GM04503 (cell line): ENCODE measurements around the gene PDE5A.
A peak's percentile ranks its signal among the peaks of the same experiment; 100 is the strongest.
"Not testable (repeated sequence)": the region's sequence is repeated elsewhere in the genome, so short reads cannot be mapped to it uniquely, and the experiment has no call there.

Experiments
- DNase-seq: peaks from one replicate; pipeline ENCODE4 v3.0.0-alpha.2; 2012; ENCODE audit warnings: low read depth

Gene PDE5A

DNA sequence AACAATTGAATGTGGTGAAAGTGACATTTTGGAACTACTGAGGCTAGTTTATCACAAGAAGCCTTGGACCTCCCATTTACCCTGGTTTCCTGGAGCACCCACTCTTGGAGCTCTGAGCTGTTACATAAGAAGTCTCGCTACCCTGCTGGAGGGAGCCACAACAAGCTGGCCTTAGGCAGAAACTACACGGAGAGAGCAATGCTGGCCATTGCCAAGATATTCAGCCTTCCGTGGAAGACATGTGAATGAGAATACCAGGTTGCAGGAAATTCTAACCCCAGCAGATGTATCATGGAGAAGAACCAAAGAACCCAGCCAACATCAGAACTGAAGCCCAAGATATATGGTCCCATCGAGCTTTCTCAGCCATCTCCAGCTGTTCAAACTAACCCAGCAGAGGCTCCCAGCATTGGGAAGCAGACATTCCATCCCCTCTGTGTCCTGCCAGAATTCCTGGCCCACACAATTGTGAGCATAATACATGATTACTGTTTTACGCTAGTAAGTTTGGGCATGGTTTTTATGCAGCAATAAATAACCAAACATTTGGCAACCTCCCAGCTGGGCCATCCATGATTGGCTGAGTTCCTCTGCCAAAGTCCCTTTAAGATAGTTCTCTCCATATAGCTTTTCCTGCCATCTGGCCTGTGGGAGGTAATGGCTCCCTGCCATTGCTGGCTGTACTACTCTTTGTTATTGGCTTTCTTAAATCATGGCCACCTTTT lies 17.9 kb upstream of the PDE5A start:
- DNase-seq, result peak; percentile 50

DNA sequence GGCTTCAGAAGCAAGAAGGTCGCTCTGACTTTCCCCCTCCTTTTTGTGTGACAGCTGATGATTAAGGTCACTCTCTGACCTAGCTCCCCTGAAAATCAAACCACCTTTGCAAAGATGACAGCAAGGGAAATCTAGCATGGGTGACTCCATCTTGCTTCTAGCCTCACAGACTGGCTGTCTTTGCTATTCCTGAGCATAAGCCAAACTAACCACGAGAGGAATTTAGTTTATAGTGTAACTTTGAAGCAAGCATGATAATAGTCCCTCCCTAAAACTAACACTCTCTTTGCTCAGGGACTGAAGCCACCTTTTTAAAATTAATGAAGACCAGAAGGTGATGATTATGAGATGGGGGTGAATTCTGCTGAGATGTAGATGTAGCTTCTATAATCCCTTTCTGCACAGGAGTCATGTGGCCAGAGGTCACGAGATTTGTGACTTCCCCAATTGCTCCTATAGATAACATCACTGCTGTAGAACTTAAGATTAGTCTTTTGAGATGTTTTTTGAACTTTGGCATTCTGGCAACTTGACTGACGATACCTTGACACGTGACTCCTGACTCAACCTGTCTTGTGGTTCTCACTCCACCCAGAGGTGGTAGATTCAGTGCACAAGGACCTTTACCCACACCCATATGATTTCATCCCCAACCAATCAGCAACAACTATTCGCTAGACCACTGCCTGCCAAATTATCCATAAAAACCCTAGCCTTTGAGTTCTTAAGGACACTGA lies 14.9 kb upstream of the PDE5A start:
- DNase-seq, result no peak

DNA sequence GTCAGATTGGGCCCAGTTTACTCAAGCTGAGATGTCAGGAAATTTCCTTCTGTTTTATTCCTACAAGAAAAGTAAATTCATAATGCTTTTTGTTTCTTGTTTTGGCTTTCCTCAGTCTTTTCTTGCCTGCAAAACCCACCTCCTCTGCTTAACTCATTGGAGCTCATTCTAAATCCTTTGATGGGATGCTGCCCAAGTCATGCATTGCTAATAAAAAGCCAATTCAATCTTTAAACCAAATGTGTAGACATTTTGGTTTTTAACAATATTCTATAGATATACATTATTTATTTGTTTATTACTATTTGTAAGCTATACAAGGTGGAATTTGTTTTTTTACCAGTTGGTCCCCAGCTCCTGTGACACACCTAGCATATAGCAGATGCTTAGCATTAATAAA lies 13.2 kb upstream of the PDE5A start:
- no peak for DNase-seq

DNA sequence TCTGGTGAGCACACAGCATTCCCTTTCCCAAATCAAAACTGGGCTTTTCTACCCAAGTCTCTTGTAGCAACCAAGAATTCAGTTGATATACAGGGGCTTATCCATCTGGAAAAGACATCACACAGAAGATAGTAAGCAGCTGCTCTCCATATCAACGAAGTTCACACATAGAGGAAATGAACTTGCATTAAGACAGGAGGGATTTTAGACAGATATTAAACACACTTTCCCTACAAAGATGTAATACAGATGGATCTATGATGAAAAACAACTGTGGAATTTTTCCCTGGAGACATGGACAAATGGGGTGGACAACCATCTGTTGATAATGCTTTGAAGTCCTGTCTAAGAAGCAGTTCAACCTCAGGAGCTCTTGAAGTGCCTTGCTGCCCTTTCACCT lies 9.8 kb upstream of the PDE5A start:
- no peak for DNase-seq

DNA sequence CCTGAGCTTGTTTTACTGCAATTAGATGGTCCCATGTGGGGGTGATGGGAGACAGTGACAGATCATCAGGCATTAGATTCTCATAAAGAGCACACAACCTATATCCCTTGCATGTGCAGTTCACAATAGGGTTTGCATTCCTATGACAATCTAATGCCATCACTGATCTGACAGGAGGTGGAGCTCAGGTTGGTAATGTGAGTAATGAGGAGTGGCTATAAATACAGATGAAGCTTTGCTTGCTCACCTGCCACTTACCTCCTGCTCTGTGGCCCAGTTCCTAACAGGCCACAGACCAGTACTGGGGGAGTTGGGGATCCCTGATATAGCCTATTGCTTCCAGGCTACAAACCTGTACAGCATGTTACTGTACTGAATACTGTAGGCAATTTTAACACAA lies 8.2 kb upstream of the PDE5A start:
- DNase-seq, result not testable (repeated sequence)

DNA sequence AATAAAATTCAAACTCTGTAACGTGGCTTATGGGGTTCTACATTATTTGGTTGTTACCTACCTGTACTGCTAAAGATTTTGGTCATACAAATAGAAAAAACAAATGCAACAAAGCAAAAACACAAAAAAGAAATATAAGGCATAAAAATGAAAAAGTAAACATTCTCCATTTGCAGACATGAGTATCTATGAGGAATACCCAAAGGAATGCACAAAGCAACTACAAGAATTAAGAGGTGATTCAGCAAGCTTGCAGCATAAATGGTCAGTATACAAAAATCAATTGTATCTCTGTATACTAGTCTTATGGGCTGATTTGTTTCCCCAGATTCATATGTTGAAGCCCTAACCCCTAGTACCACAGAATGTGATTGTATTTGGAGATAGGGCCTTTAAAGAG lies 3.6 kb upstream of the PDE5A start:
- DNase-seq, result no peak

DNA sequence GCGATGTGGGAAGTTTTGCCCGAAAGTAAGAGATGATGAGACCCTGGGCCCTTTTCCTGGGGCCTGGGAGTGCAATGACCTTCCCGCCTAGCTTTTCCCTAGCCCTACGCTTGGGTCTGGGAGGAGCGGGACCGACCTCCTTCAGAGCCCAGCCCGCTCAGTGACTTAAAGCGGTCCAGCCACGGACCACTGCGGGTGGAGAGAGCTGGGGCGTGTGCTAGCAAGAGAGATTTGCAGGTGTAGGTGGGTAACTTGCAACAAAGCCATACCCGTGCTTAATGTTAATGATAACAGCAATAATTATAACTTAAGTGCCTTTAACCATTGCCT lies 503 bp upstream of the PDE5A start:
- DNase-seq, result no peak

DNA sequence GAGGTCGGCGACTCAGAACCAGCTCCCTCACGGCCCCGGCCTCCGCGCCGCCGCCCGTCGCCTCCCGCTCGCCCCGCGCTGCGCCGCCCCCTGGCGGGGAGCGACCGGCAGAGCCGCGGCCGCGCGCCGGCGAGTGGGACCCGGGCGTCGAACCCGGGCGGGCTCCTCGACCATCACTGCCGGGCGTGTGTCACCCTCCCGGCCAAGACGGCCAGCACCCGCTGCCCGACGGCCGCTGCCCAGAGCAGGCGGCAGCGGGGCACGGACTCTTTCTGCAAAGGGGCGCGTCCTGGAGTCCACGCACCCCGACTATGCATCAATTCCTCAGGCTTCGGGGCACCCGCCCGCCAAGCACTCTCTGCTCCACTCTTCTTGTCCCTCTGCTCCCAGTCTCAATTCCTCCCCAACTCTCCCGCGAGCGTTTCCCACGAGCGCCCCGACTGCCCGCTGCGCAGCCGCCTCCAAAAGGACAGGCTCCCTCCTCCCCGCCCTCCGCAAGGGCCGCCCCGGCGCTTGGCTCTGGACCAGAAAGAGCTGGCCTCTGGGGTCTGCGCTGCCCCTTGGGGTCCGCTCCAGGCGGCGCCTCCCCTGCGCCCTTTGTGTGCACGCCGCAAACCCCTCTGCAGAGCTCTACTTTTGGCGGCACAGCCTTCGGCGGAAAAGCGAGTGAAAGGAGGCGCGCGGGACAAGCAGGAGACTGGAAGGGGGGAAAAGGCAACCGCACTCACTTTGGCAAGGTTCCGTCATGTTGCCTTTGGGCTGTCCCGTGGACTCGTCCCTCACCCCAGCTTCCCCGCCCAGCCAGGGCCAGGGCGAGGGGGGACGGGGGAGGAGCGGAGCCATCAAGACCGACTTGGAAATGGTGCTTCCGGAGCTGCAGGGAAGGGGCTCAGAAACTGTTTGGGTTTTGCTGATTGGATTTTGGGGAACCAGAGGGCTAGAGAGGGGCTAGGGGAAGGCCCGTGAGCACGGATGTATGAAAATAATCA lies 1.0 kb downstream of the PDE5A start:
- no peak for DNase-seq

DNA sequence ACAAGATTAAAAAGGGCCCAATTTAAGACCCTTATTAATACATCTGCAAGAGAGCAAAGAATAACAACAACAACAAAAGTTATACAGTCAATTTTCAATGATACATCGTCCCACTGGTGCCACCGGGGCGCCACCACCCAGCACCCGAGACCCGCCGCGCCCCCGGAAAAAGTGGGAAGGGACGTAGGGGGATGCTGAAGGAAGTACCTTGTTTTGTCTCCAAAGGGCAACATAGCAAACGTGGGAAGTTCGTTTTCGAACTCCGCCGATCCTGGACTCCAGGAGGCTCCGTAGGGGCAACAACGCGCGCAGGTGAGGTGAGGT lies 1.7 kb downstream of the PDE5A start:
- no peak for DNase-seq

DNA sequence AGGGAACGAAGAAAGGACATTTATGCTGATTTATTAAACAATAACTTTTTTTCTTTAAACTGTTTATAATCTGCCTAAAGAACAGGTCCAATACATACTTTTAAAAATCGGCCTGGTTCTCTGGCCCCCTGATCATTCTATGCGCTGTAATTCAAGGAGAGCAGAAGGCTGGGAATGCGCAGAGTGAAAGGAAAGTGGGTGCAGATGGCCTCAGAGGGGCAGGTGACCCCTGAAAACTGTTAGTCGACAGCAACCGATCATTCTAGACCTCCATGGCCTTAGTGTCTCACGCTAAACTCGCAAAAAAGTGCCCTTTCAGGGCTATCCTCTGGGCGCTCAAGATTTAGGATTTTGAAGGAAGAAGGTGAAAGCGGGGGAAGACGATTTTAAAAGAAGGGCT lies 2.2 kb downstream of the PDE5A start:
- DNase-seq, result no peak

DNA sequence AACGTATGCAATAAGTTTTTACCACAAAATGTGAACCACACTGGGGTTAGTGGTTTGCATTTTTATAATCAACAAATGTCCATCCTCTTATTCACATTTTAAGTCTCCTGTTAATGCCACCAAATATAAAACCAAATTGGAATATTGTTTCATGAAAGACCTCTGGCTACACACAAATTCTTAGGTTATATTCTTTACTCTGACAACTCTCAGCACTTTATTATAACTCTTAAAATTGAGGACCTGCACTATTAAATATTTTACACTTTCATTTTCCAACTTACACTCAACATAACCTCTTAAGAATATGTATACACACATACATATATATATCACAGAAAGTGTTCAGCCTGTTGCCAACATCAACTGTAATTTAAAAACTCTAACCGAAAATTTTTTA lies 2.8 kb downstream of the PDE5A start:
- no peak for DNase-seq

DNA sequence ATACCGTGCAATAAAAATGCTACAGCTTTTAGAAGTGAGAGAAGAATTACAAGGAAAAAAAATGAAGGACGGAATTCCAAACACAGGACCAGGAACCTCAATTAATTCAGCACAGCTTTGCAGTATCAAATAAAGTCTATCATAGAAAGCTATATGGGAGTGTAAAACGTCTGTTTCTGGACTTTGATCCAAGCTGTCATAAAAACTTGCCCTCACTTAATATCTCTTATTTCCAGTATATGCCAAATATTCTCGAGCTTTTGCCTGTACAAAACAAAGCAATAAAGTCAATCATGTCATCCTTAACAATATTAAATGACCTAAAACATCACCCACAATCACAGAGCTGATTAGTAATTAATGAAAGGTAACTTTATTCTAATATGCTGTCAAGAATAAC lies 4.2 kb downstream of the PDE5A start:
- no peak for DNase-seq

DNA sequence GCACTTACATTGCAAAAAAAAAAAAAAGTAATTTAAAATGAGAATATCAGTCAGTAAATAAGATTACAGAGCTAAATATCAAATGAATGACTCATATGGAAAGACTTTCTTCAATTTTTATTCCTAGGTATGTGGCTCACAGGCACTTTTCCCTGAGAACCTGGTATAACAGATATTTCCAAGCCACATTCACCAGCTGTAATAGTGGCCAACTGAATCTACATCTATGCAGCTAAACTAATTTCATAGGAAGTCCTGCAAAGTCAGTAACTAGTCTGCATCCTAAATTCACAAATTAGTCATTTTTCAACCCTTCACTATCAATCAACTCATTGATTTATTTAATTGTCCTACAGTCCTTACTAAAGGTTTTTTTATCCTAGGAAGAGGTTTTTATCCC lies 5.6 kb downstream of the PDE5A start:
- DNase-seq, result no peak

DNA sequence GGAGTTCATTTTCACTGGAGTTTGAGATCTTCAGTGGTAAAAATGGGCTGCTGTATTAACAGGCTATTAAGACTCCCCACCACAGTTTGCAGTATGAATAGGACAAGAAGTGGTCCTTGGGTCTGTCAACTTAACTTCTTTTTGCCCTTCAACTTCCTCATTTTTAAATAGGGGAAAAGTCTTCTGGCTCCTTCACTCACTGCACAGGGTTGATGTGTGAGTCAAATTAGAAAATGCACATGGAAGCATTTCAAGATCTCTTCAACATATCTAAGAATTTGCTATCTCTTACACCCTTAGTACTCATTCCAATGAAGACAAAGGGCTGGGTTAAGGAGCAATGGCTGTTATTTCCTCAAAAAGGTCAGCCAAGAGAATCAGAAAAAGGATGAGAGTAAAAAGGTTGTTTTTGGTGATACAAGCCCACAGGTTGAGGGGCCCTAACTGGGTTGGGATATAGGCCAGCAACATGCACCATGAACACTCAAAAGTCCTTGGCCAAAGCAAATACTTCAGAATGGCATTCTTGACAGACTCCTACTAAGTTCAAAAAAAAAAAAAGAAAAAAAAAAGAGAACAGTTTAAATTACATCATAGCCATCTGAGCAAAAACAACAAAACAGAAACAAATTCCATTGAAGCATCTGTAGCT lies 13.4 kb downstream of the PDE5A start:
- DNase-seq, result no peak

DNA sequence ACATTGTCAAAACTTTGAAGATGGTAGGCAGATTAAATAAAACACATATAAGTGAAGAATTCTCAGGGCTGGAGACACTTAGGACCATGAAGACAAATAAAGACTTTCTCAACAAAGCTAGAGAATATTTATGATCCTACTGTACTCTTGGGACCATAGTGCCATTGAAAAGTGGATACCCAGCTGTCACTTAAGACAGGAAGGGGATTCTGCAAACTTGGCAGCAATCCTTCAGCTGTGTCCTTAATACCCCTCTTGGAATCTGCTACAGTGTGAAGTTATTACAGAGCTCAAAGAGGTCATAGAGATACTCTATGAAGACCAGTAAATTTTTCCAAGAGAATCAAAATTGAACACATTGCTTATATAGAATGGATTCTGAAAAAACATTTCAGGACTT lies 24.3 kb downstream of the PDE5A start:
- DNase-seq, result no peak

DNA sequence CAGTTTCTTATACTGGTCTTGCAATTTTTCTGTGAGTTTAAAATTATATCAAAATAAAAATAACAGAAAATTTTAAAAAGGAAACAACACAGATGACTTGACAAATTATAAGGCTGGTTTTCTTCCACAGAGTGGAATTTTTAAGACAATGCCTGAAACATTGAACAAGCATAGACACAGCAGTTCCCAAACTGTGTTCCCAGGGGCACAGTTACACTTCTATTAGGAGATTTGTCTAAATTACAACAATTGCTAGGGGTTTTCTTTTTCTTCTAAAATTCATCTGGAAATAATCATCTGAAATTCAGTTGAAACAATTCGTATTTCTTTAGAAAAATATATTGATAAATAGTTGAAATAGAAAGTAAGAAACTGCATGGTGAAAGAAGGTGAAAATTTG lies 26.2 kb downstream of the PDE5A start:
- no peak for DNase-seq

DNA sequence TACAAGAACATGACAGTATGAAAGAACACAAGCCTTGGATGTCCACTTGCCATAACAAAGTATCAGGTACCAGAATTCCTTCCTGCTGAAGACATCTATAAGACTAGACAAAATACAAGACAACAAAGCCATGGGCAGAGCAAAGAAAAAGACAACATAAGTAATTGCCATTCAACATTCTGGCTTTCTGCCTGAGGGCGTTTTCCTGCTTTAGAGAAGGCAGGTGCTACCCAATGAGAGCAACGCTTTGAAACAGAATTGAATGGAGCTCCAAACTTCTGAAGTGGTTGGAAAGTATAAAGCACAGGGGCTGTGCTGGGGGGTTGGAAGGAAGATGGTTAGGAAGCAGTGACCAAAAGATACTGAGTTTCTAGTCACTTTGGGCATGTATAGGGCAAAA lies 30.1 kb downstream of the PDE5A start:
- no peak for DNase-seq

DNA sequence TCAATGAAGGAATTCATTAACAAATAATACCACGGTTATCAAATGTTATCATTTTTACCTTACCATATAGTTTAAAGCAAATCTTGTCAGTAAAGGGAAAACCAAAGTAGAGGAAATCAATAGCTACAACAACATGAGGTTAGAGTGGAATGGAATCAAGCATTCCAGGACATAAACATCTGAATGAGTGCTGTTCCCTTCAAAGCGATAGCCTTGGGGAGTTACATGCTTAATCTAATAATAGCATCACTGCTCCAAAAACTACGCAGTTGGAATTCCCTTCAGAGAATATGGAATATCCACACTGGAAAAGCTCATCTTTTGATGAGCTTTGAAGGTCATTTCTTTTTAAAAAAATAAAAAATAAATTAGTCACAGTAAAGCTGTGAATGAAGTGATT lies 31.2 kb downstream of the PDE5A start:
- DNase-seq, result no peak

DNA sequence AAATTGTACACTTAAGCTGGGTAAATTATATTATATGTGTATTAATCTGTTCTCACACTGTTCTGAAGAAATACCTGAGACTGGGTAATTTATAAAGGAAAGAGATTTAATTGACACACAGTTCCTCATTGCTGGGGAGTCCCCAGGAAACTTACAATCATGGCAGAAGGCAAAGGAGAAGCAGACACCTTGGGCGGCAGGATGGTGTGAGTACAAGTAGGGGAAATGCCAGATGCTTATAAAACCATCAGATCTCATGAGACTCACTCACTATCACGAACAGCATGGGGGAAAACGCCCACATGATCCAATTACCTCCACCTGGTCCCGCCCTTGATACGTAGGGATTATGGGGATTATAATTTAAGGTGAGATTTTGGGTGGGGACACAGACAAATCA lies 34.9 kb downstream of the PDE5A start:
- DNase-seq, result no peak

DNA sequence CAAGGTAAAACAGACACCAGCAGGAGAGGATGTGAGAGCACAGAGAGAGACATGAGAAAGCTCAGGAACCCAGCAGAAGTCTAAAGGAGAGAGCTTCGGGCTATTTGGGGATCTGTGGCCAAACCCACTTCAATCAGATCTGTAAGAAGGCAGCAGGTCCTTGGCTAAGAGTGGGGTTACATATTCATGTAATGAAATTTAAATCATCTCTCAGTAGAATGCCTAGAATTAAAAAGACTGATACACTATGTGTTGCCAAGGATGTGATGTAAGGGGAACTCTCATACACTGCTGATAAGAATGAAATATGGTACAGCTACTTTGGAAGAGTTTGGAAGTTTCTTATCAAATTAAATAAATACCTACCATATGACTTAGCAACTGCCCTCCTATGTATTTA lies 35.8 kb downstream of the PDE5A start:
- DNase-seq, result no peak

DNA sequence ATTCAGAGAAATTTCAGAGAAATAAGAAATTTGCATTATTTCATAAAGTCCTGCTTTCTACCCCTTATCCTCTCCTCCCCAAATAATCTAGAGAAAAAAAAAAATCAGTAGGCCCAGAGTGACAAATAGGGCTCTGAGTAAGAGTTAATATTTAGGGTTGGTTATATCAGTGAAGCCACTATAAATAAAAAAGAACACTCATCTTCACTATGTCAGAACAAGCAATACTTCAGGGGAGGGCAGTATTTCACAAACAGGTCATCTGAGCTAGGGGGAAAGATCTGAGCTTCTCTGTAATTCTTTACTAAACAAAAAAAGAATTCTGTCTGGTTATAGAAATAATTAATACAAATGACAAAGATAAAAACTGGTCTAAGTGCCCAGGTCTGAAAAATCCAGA lies 39.4 kb downstream of the PDE5A start:
- DNase-seq, result no peak

DNA sequence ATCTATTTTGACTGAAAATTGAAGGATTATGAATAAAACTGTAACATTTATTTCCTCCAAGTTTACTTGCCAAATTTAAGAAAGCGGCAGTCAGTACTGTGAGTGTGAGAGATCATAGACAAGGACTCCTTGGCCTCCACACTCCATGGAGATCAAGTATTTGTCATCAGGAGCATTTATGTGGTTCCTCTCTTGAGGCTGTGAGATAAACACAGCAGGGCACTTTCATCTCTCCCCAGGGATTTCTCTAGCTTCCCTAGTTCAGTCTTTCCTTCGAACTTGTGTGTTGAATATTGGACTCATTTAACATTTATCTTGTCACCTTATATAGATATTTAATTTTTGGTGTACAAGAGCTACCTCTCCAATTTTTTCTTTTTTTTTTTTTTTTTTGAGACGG lies 40.8 kb downstream of the PDE5A start:
- DNase-seq, result no peak

DNA sequence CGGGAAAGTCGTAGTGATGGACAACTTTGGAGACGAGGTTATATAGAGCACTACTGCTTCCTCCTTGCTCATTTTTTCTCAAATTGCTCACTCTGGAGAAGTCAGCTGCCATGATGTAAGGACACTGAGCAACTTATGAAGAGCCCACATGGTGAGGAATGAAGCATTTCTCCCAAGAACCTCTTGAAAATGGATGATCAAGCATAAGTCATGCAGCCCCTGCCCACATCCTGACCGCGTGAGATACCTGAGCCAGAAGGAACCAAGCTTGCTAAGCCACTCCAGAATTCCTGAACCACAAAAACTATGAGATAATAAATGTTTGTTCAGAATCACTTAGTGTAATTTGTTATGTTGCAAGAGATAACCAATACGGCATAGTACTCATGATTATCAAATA lies 42.8 kb downstream of the PDE5A start:
- DNase-seq, result no peak
